ENCODE results near the gene PIK3R2. TPM values are rescaled to one million over a fixed set of nuclear protein-coding genes. Genes with fewer than 3 reads are reported as not detected.

PIK3R2 gene
- total and polyA plus RNA-seq, 2 of the 13 experiments (the other 11 are each of a cell fraction or from before 2014, with no cell fraction given): 18.6 to 25.3 TPM

DNA sequence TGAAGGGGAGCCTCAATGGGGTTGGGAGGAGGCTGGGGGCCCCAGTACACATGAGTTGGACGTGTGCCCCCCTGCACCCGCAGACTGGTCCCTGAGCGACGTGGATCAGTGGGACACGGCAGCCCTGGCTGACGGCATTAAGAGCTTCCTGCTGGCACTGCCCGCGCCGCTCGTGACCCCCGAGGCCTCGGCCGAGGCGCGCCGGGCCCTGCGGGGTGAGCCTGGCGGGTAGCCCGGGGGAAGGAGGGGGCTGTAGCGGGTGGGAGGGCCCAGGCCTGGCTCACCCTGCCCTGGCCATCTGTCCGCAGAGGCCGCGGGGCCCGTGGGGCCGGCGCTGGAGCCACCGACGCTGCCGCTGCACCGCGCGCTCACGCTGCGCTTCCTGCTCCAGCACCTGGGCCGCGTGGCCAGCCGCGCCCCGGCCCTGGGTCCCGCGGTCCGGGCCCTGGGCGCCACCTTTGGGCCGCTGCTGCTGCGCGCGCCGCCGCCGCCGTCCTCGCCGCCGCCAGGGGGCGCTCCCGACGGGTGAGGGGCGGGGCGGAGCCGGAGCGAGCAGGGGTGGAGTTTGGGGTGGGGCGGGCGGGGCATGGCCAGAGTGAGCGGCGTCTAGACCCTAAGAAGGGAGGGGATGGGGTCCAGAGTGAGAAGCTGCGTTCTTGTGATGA is 8.1 kb downstream of the PIK3R2 start (continued):
- TF ChIP-seq CTCF (CRISPR knock-in tag; IDR thresholded peaks at IDR 0.05) (peak; percentile 59; the same call in 1 of the 2 replicates), POLR2AphosphoS2 (IDR thresholded peaks at IDR 0.05; ENCODE audit: low read depth, low read length) (no peak)
- TF ChIP-seq, protein P1, sequence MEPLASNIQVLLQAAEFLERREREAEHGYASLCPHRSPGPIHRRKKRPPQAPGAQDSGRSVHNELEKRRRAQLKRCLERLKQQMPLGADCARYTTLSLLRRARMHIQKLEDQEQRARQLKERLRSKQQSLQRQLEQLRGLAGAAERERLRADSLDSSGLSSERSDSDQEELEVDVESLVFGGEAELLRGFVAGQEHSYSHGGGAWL (CRISPR knock-in tag; IDR thresholded peaks at IDR 0.05): no peak

DNA sequence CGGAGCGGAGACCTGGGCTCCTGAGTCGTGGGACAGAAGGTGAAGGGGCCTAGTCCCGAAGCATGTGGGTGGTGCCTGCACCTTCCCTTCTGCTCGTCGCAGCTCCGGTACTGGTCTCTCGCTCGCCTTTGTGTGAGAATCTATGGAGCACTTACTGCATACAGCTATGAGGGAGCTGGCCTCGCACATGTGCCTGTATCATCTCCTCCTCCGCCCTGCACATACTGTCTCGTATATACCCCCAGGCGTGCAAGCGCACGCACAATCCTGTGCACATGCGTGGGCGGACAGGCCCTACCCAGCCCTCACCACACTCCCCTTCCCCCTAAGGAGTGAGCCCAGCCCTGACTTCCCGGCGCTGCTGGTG is 8.7 kb downstream of the PIK3R2 start:
- in situ Hi-C loops (cut with HindIII; ENCODE audit: extremely low pct_ligation_motif_present, low pct_unique_long_range_greater_than_20kb): no loop called here
- Histone ChIP-seq H3K9ac (ENCODE audit: insufficient read depth, low read depth, low read length) (no peak overlapping the region), H3K4me1 (ENCODE audit: insufficient read depth, low read length) (peaks cover 22% of the 10 kb centered on the region), H3K4me3 (replicated peaks in 1 of 3; ENCODE audit: insufficient read depth in 1 of 3, low read depth in 2 of 3, low read length in 3 of 3) (no peak overlapping the region; a peak in 1 of 6 replicates), H2AFZ (ENCODE audit: low read length) (no peak overlapping the region), H3K27me3 (ENCODE audit: control insufficient read depth in 1 of 2, insufficient read depth in 2 of 2, low read length in 2 of 2) (no peaks in the 10 kb centered on the region), H3K9me3 (ENCODE audit: low read length) (no peaks in the 10 kb centered on the region), H3K79me2 (ENCODE audit: insufficient read depth, low read length) (no peaks in the 10 kb centered on the region), H3K27ac (ENCODE audit: extremely low read length, insufficient read depth, low read length) (no peak overlapping the region), H3K36me3 (replicated peaks in 1 of 2; ENCODE audit: control insufficient read depth in 1 of 2, insufficient read depth in 2 of 2, low read length in 2 of 2) (peaks cover 24 to 32% of the 10 kb centered on the region in 2 experiments), H3K4me2 (ENCODE audit: low read depth, low read length) (no peak overlapping the region), H4K20me1 (ENCODE audit: insufficient read depth, low read length) (0 out of 2 replicates have a peak, but pooled peaks cover 4% of the 10 kb centered on the region)
- WGBS (ENCODE audit: low lambda C conversion rate): 94% methylated on average over 16 of the region's 19 CpGs
- intact Hi-C loops (cut with micrococcal nuclease; ENCODE audit: unreplicated experiment): no loop called here
- no peak for DNase-seq (ENCODE audit: low spot score)
- CTCF ChIA-PET (ENCODE audit: low intra/inter-chr PET ratio, low total read pairs): interaction anchor here (1.2 to 1.5 kb wide), 2 partner anchors 9 to 49 kb away, joined by 3 to 12 read pairs; partner anchors contain the start of gene PIK3R2
- TSS peak; percentile 14 for BruUV-seq (replicated peaks)
- no peak for FAIRE-seq
- POLR2A ChIA-PET: interaction anchor here (1.6 kb wide), 1 partner anchor 10 kb away, joined by 6 read pairs; the partner anchor contains the start of gene PIK3R2
- peak; percentile 11; the same call in 1 of the 3 replicates for ATAC-seq
- TF ChIP-seq, protein P2, sequence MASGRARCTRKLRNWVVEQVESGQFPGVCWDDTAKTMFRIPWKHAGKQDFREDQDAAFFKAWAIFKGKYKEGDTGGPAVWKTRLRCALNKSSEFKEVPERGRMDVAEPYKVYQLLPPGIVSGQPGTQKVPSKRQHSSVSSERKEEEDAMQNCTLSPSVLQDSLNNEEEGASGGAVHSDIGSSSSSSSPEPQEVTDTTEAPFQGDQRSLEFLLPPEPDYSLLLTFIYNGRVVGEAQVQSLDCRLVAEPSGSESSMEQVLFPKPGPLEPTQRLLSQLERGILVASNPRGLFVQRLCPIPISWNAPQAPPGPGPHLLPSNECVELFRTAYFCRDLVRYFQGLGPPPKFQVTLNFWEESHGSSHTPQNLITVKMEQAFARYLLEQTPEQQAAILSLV (CRISPR knock-in tag; IDR thresholded peaks at IDR 0.05; ENCODE audit: borderline replicate concordance): 0 out of 2 replicates have a peak, but pooled peaks have one; percentile 27
- TF ChIP-seq HOXA7 (CRISPR knock-in tag; IDR thresholded peaks at IDR 0.05) (no peak), ZNF720 (CRISPR knock-in tag; IDR thresholded peaks at IDR 0.05) (no peak), DNMT1 (CRISPR knock-in tag; IDR thresholded peaks at IDR 0.05) (peak; percentile 50; the same call in 1 of the 2 replicates), ATF7-NPFF (CRISPR knock-in tag; IDR thresholded peaks at IDR 0.05; ENCODE audit: low read depth) (peak; percentile 24; the same call in 1 of the 2 replicates), ZNF768 (CRISPR knock-in tag; IDR thresholded peaks at IDR 0.05) (0 out of 2 replicates have a peak, but pooled peaks have one; percentile 10), SMARCC2 (IDR thresholded peaks at IDR 0.05) (no peak), NRL (CRISPR knock-in tag; IDR thresholded peaks at IDR 0.05; ENCODE audit: borderline replicate concordance) (0 out of 2 replicates have a peak, but pooled peaks have one; percentile 22)
- TF ChIP-seq, protein P3, sequence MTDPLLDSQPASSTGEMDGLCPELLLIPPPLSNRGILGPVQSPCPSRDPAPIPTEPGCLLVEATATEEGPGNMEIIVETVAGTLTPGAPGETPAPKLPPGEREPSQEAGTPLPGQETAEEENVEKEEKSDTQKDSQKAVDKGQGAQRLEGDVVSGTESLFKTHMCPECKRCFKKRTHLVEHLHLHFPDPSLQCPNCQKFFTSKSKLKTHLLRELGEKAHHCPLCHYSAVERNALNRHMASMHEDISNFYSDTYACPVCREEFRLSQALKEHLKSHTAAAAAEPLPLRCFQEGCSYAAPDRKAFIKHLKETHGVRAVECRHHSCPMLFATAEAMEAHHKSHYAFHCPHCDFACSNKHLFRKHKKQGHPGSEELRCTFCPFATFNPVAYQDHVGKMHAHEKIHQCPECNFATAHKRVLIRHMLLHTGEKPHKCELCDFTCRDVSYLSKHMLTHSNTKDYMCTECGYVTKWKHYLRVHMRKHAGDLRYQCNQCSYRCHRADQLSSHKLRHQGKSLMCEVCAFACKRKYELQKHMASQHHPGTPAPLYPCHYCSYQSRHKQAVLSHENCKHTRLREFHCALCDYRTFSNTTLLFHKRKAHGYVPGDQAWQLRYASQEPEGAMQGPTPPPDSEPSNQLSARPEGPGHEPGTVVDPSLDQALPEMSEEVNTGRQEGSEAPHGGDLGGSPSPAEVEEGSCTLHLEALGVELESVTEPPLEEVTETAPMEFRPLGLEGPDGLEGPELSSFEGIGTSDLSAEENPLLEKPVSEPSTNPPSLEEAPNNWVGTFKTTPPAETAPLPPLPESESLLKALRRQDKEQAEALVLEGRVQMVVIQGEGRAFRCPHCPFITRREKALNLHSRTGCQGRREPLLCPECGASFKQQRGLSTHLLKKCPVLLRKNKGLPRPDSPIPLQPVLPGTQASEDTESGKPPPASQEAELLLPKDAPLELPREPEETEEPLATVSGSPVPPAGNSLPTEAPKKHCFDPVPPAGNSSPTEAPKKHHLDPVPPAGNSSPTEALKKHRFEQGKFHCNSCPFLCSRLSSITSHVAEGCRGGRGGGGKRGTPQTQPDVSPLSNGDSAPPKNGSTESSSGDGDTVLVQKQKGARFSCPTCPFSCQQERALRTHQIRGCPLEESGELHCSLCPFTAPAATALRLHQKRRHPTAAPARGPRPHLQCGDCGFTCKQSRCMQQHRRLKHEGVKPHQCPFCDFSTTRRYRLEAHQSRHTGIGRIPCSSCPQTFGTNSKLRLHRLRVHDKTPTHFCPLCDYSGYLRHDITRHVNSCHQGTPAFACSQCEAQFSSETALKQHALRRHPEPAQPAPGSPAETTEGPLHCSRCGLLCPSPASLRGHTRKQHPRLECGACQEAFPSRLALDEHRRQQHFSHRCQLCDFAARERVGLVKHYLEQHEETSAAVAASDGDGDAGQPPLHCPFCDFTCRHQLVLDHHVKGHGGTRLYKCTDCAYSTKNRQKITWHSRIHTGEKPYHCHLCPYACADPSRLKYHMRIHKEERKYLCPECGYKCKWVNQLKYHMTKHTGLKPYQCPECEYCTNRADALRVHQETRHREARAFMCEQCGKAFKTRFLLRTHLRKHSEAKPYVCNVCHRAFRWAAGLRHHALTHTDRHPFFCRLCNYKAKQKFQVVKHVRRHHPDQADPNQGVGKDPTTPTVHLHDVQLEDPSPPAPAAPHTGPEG (CRISPR knock-in tag; IDR thresholded peaks at IDR 0.05): no peak
